ENCODE data around the gene SERPINB8.

The SERPINB8 gene

GRCh38 chr18:63964908-63965307 is 5.0 kb upstream of the SERPINB8 start:
- no peak for DNase-seq (ENCODE audit: low read depth in 1 of 2, low spot score in 1 of 2)

DNA sequence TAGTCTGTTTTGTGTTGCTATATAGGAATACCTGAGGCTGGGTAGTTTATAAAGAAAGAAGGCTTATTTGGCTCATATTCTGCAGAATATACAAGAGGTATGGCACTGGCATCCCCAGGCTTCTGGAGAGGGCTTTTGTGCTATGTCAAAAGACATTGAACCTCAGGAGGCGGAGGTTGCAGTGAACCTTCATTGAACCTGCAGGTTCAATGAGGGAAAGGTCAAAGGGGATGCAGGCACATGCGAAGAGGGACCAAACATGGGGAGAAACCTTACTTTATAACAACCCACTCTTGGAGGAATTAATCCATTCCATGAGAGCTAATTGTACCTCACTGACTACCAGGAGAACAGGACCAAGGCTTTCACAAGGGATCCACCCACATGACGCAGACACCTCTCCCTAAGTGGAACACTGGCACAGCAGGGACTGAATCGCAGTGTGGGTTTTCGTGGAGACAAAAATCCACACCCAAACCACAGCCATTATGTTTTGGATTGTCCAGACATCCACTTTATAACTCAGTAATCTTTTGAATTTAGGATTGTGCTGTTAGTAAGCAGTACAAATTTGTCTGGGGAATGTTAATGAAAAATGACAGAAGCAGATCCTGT is 4.1 kb upstream of the SERPINB8 start:
- no peak for DNase-seq (ENCODE audit: low read depth in 1 of 2, low spot score in 1 of 2)

- no peak for DNase-seq (ENCODE audit: low read depth in 1 of 2, low spot score in 1 of 2)
These were observed 926 bp downstream of the SERPINB8 start for GRCh38 chr18:63970809-63971205.

DNA sequence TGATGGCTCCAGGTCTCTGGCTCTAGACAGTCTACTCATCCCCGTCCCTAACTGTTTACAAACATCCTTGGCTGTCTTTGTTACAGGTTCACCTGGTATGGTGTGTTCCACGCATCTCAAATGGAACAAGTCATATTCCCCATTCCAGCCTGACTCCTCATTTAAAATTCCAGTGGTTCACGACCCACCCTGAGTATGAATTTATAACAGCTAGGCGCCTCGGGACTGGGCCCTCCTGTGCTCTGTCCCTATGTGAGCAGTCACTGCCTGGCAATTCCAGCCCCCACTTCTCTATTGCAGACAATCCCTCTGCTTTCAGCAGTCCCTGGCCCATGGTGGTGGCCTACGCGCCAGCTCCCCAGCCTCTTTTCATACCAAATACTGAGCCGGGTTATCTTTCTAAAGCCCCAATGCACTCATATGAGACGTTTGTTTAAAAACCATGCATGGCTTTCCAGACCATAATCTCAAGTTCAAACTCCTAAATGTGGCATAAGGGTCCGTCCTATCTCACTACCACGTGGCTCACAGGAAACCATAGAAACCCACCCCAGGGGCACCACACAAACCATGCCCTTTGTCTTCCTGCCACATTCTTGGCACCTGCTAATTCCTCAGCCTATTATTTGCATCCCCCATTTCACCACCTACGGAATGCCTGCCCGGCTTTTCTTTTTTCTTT is 1.6 kb downstream of the SERPINB8 start:
- DNase-seq (ENCODE audit: low read depth in 1 of 2, low spot score in 1 of 2), result no peak

DNA sequence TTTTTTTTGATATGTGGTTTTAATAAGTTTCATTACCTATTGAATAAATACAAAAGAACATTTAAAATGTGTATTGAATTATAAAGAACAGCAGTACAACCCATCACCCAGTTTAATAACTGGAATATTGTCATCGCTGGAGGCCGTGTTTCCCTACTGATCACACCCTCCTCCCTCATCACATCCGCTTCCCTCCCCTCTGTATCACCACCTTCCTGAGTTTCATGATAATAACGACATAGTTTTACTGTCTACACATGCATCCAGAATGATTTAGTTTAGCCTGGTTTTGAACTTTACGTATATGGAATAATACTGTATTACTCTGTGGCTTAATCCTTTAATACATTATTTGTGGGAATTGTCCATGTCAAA is 2.1 kb downstream of the SERPINB8 start:
- DNase-seq (ENCODE audit: low read depth in 1 of 2, low spot score in 1 of 2), result no peak

GRCh38 chr18:63974991-63975390 is 5.1 kb downstream of the SERPINB8 start:
- DNase-seq (ENCODE audit: low read depth in 1 of 2, low spot score in 1 of 2), result no peak

DNA sequence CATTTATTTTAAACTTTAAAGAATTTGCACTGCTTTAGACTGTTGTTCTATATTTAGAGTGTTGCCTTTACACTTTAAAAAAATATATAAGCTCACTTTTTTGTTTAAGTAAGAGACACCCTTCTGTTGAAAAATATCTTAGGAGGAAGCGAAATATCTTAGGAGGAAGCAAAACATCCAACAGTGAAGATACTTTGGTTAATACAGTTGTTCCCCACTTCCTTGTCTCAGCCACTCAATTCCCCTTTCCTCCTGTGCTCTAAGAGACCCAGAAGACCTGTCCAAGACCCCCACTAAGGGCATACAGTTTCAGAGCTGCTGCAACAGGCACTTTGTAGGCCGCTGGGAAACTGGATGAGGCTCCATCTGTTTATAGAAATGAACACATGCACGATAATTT is 5.7 kb downstream of the SERPINB8 start:
- DNase-seq (ENCODE audit: low read depth in 1 of 2, low spot score in 1 of 2), result no peak

DNA sequence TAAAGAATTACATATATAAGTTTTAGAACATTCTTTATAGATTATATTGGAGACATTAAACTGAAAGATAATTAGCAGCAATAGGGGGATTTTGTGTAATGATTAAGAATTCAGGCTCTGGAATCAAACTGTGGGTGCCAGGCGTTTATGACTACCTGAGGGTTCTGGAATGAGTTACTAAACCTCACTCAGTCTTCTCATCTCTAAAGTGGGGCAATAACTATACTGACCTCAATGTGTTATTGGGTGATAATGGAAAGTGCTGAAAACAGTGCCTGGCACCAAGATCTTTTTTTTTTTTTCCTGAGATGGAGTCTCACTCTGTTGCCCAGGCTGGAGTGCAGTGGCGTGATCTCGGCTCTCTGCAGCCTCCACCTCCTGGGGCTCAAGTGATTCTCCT is 7.2 kb downstream of the SERPINB8 start:
- no peak for DNase-seq (ENCODE audit: low read depth in 1 of 2, low spot score in 1 of 2)

DNA sequence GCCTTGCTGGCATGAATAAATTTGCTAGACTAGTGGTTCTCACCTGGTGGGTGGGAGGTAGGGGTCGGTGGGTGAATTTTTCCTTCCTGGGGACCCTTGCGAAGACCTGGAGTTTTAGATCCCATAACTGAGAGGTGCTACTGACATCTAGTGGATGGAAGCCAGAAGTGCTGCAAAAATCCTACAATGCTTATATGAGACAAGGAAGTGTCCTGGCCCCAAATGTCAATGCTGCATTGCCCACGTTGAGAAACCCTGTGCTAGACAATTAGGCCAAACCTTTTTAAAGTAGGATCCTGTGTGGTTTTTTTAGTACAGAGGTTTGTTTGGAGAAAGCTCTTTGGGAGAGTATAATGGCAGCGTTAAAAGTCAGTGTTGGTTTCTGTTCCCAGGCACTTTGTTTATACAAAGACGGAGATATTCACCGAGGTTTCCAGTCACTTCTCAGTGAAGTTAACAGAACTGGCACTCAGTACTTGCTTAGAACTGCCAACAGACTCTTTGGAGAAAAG is 9.6 kb downstream of the SERPINB8 start:
- DNase-seq (ENCODE audit: low read depth in 1 of 2, low spot score in 1 of 2), result no peak

DNA sequence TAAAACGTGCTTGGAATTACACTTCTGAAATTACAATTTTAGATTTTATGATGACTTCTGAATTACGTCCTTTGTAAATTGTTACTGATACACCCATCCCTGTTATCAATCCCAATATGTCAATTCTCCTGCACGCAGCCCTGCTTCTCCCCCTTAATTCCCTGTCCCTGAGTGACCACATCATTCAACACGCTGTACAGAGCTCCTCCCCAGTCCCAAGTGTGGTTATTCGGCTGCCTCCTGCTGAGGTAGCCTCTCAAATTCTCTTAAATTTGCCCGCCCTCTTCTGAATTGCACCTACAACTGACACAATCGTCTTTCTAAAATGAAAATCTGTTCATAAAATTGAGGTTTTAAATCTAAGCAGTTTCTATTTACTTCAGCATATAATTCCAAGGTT is 10.1 kb downstream of the SERPINB8 start:
- DNase-seq (ENCODE audit: low read depth in 1 of 2, low spot score in 1 of 2), result no peak

- no peak for DNase-seq (ENCODE audit: low read depth in 1 of 2, low spot score in 1 of 2)
These were observed 11.1 kb downstream of the SERPINB8 start for GRCh38 chr18:63980896-63981460.

- DNase-seq (ENCODE audit: low read depth in 1 of 2, low spot score in 1 of 2), result no peak
These were observed 11.8 kb downstream of the SERPINB8 start for GRCh38 chr18:63981719-63982118.

- no peak for DNase-seq (ENCODE audit: low read depth in 1 of 2, low spot score in 1 of 2)
These were observed 12.5 kb downstream of the SERPINB8 start for GRCh38 chr18:63982361-63982760.

DNA sequence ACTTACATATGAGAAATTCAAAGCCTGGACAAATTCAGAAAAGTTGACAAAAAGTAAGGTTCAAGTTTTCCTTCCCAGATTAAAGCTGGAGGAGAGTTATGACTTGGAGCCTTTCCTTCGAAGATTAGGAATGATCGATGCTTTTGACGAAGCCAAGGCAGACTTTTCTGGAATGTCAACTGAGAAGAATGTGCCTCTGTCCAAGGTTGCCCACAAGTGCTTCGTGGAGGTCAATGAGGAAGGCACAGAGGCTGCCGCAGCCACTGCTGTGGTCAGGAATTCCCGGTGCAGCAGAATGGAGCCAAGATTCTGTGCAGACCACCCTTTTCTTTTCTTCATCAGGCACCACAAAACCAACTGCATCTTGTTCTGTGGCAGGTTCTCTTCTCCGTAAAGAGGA is 17.0 kb downstream of the SERPINB8 start:
- DNase-seq (ENCODE audit: low read depth in 1 of 2, low spot score in 1 of 2), result no peak

DNA sequence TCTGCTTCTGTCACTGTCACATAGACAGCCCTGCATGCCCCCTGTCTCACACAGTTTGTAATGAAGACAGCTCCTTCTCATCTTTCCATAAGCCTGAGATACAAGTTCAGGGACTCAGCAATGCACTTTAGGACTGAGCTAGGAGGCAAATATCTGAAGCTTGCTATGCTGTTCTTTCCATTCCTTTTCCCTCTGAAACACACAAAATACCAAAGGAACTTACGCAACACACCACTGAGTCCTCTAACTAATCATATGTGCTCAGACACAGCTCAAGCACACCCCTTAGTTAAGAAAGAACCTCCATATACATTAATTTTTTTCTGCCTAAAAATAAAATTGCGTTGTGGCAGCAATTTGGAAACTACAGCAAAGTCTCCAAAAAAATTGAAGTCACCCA is 17.9 kb downstream of the SERPINB8 start:
- DNase-seq (ENCODE audit: low read depth in 1 of 2, low spot score in 1 of 2), result no peak

DNA sequence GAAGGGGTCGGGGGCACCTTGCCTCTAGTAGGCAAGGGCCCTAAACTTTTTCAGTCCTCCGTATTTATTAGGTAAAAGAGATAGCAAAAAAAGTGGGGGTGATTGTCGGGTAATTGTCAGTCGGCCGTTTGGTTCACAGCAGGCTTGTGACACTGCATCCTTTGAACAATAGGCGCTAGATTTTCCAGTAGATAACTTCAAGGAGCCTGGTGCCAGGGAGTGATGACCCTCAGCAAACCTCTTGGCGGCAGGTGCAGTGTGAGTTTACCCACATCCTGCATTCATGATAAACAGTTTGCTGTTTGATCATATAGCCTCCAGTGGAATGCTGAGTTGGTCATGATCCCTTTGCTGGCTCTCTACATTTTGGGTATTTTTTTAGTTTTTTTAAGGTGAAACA is 22.9 kb downstream of the SERPINB8 start:
- no peak for DNase-seq (ENCODE audit: low read depth in 1 of 2, low spot score in 1 of 2)

DNA sequence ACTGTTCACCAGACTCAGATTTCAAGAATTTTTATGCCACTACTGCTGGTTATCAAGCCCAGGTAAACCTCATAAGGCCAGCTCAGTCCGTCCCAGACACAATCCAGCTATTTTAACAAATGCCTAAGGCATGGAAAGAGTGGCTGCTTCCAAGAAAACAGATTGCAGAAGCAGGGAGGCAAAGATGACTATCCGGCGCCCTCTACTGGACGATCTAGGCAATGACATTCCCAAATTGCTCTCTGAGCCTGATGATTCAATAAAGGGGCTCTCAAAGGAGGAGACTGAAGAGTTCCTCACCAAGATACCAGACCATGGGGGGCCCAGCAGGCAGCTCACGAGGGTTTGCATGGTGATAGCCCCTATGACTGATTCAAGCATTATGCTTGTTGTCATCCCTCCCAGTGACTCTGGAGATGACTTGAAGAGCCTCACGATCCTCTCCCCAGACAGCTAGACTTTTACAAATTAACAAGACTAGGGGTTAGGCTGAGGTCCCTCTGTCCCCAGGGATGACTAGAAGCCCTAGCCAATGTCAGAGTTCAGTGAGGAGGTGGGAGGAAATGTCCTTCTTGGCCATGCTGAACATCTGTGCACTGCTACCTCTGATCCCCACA is 25.0 kb downstream of the SERPINB8 start:
- no peak for DNase-seq (ENCODE audit: low read depth in 1 of 2, low spot score in 1 of 2)

- no peak for DNase-seq (ENCODE audit: low read depth in 1 of 2, low spot score in 1 of 2)
These were observed 27.2 kb downstream of the SERPINB8 start for GRCh38 chr18:63997041-63997440.

DNA sequence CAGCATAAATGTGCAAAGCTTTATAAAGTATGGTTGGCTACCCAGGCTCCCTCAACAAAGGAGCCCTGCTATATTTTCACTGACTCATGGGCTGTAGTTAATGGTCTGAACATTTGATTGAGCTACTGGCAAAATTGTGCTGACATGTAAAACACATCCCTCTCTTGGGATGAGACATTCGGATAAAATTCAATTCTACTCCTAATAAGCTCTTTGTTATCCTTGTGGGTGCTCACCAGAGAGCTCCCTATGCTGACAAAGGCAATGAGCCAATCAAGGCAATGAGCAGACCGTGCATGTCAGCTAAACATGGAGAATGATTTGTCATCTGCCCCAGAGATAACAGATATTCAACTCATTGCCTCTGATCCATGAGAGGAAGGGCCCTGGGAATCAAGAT is 27.7 kb downstream of the SERPINB8 start:
- no peak for DNase-seq (ENCODE audit: low read depth in 1 of 2, low spot score in 1 of 2)

DNA sequence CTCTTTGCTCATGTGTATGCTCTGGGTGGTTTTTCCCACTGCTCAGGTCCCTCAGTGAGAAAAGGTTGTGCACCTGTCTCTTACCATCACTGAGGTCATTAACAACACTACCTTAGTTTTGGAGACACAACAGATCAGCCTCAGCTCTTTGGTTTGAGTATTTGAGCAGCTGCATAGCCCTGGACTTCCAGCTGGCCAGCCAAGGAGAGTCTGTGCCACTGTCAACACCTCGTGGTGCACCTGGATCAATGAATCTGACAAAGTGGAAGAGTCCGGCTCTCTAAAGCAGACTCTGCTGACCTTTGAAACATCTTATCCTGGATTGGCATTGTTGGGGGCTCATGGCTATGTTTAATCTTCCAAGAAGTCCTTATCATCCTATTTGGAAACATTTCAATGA is 30.0 kb downstream of the SERPINB8 start:
- DNase-seq (ENCODE audit: low read depth in 1 of 2, low spot score in 1 of 2), result no peak

DNA sequence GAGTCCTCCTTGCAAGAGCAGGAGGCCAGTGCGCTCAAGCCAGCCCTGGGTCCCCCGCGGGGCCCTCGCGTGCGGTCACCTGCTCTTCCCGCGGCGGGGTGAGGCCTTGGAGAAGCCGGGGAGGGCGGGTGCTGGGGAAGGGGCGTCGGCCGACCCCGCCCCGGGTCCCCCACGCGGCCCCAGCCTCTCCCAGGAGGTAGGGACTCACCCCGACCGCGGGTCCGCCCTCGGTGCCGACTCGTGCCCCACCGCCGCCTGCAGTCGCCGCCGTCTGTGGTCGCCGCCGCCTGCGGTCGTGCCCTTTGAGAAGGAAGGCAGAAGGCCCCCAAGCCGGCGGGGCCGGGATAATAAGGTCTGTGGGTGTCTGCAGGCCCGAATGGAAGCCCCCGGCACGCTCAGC is 32.7 kb downstream of the SERPINB8 start:
- no peak for DNase-seq (ENCODE audit: low read depth in 1 of 2, low spot score in 1 of 2)

GRCh38 chr18:64009305-64009704 is 39.4 kb downstream of the SERPINB8 start:
- DNase-seq (ENCODE audit: low read depth in 1 of 2, low spot score in 1 of 2), result no peak
